Stimulated activated CD8-positive, alpha-beta memory T cell treated with anti-CD3 and anti-CD28 coated beads, Interleukin-4, amount 100 ng/mL, for 48 hours (primary cell): ENCODE measurements around the gene VCL.

Experiments used
- DNase-seq: peaks from one replicate; pipeline ENCODE4 v3.0.0-alpha.2; 2020

Gene VCL

DNA sequence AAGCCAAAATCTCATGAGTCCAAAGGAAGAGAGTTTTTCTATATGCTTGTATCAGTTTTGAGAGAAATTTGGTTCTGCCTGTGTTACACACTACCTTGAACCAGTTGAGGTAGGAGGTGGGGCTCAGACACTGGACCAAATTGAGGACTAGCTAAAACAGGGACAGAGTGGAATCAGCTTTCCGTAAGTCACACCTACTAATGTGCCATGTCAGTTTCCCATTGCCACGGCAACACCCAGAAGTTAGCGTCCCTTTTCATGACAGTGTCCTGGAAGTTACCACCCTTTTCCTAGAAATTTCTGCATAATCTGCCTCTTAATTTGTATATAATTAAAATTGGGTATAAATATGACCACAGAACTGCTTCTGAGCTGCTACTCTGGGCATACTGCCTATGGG lies 162.1 kb downstream of the VCL start:
- no peak for DNase-seq

DNA sequence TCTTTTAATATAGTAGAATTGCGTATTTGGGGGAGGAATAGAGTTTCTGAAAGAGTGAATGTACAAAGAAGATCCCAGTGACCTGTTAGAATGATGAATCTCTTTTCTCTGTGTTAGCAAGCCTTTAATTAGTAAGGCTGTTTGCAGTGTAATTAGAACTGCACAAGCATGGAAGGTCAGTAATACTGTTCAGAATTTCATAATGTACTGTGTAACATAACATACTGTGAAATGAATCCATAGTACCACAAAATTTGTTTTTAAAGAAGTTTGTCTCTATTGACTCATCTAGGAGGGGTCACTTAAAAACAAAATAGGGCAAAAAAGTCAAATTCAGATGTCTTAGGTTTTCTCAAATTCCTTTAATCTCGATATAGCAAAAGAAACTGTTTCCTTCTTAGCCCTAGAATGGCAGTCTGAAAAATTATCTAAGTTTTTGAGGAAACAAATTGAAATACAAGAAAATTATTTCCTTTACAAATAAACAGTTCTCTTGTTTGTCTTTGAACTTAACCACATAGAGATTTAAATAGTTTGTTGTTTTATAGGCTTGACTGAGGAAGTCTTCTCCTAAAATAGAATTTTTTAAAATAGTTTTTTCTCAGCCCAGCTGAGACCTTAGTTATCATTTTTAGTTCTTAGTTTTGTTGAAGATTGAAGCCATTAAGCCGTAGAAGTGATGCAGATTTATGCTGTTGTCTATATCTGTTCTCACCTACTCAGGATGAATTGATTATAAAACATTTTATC lies 165.6 kb downstream of the VCL start:
- no peak for DNase-seq

DNA sequence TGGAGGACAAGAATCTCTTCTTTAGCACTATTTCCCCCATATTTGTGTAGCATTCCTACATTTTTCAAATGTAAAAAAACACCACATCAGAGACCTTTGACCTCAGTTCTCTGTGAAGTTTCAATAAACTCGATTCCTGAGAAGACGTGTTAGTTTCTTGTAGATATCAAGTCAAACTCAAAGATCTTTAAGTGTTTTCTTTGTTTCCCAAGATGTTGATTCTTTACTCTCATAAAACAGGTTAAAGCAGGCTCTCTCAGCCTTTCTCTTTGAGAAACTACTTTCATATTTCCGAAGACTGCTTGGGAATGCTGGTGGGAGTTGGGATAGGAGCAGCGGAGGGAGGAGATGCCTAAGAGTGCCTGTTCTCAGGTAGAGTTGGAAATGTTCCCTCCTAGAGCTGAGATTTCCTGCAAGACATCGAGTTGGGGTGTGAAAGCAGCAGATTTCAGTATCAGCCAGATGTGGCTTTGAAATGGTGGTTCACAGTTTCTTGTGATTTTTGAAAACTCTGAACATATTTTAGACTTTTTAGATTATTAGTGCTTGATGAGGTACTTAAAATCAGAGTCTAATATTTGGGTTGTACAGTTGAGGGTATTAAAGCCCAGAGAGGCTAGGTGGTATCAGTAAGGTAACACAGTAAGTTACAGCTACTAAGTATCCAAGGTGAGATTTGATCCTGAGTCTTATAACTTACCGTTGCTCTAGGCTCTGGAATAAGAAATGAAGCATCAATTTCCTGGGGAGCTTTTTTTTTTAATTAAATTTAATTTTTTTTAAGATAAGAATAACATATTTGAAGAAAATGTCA lies 167.0 kb downstream of the VCL start:
- DNase-seq, result no peak

DNA sequence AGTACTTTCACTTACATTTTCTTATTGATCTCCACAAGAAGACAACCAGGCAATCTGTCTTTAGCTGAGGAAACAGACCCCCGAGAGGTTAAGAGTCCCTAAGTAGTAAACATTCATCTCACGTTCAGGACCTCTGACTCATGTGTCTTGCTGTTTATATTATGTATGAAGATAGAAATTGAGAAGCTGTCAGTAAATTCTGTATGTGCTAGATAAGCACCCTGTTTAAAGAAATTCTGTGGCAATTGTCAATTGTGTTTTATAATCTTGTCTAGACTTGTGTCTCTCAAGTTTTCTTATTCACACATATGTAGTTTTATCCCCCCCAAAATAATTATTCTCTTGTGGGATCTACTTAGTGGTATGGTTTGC lies 167.6 kb downstream of the VCL start:
- DNase-seq, result no peak

DNA sequence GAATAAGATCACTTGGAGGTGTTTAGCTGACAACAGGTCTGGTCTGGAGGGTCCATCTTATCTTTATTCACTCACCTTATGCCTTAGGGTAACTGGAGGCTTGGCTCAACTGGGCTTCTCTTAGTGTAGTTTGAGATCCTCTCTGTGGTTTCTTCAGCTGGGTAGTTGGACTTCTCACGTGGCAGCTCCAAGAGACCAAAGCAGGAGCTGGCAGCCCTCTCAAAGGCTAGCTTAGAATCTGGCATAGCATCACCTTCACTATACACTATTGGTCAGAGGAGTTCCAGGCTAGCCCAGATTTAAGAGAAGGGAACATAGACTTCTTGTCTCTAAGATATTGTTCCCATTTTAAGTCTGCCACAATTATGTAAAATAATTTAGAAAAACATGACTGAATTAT lies 169.5 kb downstream of the VCL start:
- no peak for DNase-seq
